Measurements from ENCODE around the gene KIAA1217.

KIAA1217 gene

GRCh38 chr10:24242562-24242961 lies 33.6 kb downstream of the KIAA1217 start:
- no peak for DNase-seq (ENCODE audit: low read depth)

GRCh38 chr10:24246365-24246764 lies 37.4 kb downstream of the KIAA1217 start:
- DNase-seq (ENCODE audit: low read depth), result no peak

- no peak for DNase-seq (ENCODE audit: low read depth)
Observed at GRCh38 chr10:24247841-24248240, 38.9 kb downstream of the KIAA1217 start.

GRCh38 chr10:24249829-24250415 lies 41.0 kb downstream of the KIAA1217 start:
- DNase-seq (ENCODE audit: low read depth), result no peak

- no peak for DNase-seq (ENCODE audit: low read depth)
Observed at GRCh38 chr10:24251547-24251946, 42.6 kb downstream of the KIAA1217 start.

- DNase-seq (ENCODE audit: low read depth), result no peak
Observed at GRCh38 chr10:24254180-24254579, 45.2 kb downstream of the KIAA1217 start.

- DNase-seq (ENCODE audit: low read depth), result no peak
Observed at GRCh38 chr10:24255115-24255880, 46.4 kb downstream of the KIAA1217 start.

GRCh38 chr10:24255881-24256311 lies 47.0 kb downstream of the KIAA1217 start:
- no peak for DNase-seq (ENCODE audit: low read depth)

- no peak for DNase-seq (ENCODE audit: low read depth)
Observed at GRCh38 chr10:24256619-24257107, 47.7 kb downstream of the KIAA1217 start.

- DNase-seq (ENCODE audit: low read depth), result no peak
Observed at GRCh38 chr10:24257588-24257987, 48.6 kb downstream of the KIAA1217 start.

- DNase-seq (ENCODE audit: low read depth), result no peak
Observed at GRCh38 chr10:24259365-24260130, 50.6 kb downstream of the KIAA1217 start.

GRCh38 chr10:24261627-24262026 lies 52.7 kb downstream of the KIAA1217 start:
- no peak for DNase-seq (ENCODE audit: low read depth)

GRCh38 chr10:24262929-24263590 lies 54.1 kb downstream of the KIAA1217 start:
- no peak for DNase-seq (ENCODE audit: low read depth)

- DNase-seq (ENCODE audit: low read depth), result no peak
Observed at GRCh38 chr10:24269476-24269875, 60.5 kb downstream of the KIAA1217 start.

GRCh38 chr10:24272374-24272773 lies 63.4 kb downstream of the KIAA1217 start:
- DNase-seq (ENCODE audit: low read depth), result no peak

- no peak for DNase-seq (ENCODE audit: low read depth)
Observed at GRCh38 chr10:24277277-24277676, 68.3 kb downstream of the KIAA1217 start.

- DNase-seq (ENCODE audit: low read depth), result no peak
Observed at GRCh38 chr10:24277771-24278170, 68.8 kb downstream of the KIAA1217 start.

GRCh38 chr10:24278176-24278889 lies 69.4 kb downstream of the KIAA1217 start:
- no peak for DNase-seq (ENCODE audit: low read depth)

GRCh38 chr10:24279166-24279565 lies 70.2 kb downstream of the KIAA1217 start:
- DNase-seq (ENCODE audit: low read depth), result no peak

GRCh38 chr10:24287559-24288195 lies 78.7 kb downstream of the KIAA1217 start:
- DNase-seq (ENCODE audit: low read depth), result no peak

GRCh38 chr10:24288581-24288980 lies 79.6 kb downstream of the KIAA1217 start:
- no peak for DNase-seq (ENCODE audit: low read depth)
